Thoracic aorta (tissue), 2 donors: ENCODE data around the gene C2CD4B. TPM values are rescaled to one million over a fixed set of nuclear protein-coding genes. Genes with fewer than 3 reads are reported as not detected.

Experiments
- ATAC-seq: fragments of 150-250 bp; one replicate; pipeline ENCODE4 v1.8.0; 2017; ENCODE audit warnings: low read depth; ENCODE audit not compliant: insufficient number of reproducible peaks, low FRiP score
- DNase-seq: peaks from one replicate; pipeline ENCODE4 v3.0.0-alpha.2; 2020; ENCODE audit warnings: low spot score
- H3K27ac ChIP-seq, 2 donors: fragments of 200-600 bp; sonication (generic); 1 replicate in 1 of 2; 2 replicates in 1 of 2; pipeline ENCODE4 v1.5.1; 2016; ENCODE audit warnings: mild to moderate bottlenecking in 2 of 2, moderate library complexity in 2 of 2
- H3K27me3 ChIP-seq: fragments of 200-600 bp; sonication (generic); replicated peaks from 2 replicates; pipeline ENCODE4 v1.6.0; 2016; ENCODE audit warnings: mild to moderate bottlenecking; ENCODE audit not compliant: insufficient read depth
- H3K36me3 ChIP-seq: fragments of 200-600 bp; sonication (generic); one replicate; pipeline ENCODE4 v1.5.1; 2016
- H3K4me1 ChIP-seq, 2 donors: fragments of 200-600 bp; sonication (generic); 1 replicate in 1 of 2; 2 replicates in 1 of 2; pipeline versions ENCODE4 v1.5.1 to v1.6.0; 2016; ENCODE audit warnings: low read depth in 2 of 2, mild to moderate bottlenecking in 1 of 2; ENCODE audit not compliant: control insufficient read depth in 1 of 2
- H3K4me3 ChIP-seq: fragments of 200-600 bp; sonication (generic); 2 replicates; pipeline ENCODE4 v1.5.1; 2016; ENCODE audit warnings: mild to moderate bottlenecking
- H3K9me3 ChIP-seq: fragments of 200-600 bp; sonication (generic); 2 replicates; pipeline ENCODE4 v1.5.1; 2016
- total RNA-seq, 2 donors: library from RNA; depleted of rRNA; stranded (reverse); fragments of >200 nt; gene quantifications; one replicate each; pipeline versions ENCODE4 v1.1.0 to v1.2.3, GENCODE V29; 2016
- TF ChIP-seq, protein P1 (sequence below): fragments of 200-600 bp; sonication (generic); IDR thresholded peaks from one replicate; pipeline ENCODE4 v1.5.1; 2019; ENCODE audit warnings: antibody characterized with exemption

The C2CD4B gene
- total RNA-seq, 2 donors from 2014 or later: 8.0 to 42.1 TPM

DNA sequence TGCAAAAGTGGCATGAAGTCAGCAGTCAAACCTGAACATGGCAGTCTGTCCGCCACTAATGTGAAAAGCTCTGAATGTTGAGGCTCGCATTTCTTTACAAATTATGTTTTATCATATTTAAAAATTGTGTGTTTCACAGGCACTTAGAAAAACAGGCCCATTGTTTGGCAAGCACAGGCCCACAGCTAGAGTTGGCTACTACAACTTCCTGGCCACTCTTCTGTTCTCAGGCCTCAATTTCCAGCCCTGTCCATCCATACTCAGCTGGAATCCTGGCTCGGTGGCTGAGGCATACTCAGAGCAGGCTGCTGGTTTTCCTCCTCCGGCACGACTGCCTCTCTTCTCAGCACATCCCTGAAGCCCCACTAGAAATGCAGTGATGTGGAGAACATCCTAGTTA is 44.3 kb downstream of the C2CD4B start:
- ATAC-seq (no peak), DNase-seq (no peak)
- TF ChIP-seq, protein P1, sequence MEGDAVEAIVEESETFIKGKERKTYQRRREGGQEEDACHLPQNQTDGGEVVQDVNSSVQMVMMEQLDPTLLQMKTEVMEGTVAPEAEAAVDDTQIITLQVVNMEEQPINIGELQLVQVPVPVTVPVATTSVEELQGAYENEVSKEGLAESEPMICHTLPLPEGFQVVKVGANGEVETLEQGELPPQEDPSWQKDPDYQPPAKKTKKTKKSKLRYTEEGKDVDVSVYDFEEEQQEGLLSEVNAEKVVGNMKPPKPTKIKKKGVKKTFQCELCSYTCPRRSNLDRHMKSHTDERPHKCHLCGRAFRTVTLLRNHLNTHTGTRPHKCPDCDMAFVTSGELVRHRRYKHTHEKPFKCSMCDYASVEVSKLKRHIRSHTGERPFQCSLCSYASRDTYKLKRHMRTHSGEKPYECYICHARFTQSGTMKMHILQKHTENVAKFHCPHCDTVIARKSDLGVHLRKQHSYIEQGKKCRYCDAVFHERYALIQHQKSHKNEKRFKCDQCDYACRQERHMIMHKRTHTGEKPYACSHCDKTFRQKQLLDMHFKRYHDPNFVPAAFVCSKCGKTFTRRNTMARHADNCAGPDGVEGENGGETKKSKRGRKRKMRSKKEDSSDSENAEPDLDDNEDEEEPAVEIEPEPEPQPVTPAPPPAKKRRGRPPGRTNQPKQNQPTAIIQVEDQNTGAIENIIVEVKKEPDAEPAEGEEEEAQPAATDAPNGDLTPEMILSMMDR: no peak
- Histone ChIP-seq H3K27me3 (no peaks in the 10 kb centered on the region), H3K27ac (no peak overlapping the region), H3K36me3 (no peaks in the 10 kb centered on the region), H3K4me1 (peaks cover 5 to 13% of the 10 kb centered on the region in 2 donors), H3K4me3 (no peak overlapping the region), H3K9me3 (no peaks in the 10 kb centered on the region)

DNA sequence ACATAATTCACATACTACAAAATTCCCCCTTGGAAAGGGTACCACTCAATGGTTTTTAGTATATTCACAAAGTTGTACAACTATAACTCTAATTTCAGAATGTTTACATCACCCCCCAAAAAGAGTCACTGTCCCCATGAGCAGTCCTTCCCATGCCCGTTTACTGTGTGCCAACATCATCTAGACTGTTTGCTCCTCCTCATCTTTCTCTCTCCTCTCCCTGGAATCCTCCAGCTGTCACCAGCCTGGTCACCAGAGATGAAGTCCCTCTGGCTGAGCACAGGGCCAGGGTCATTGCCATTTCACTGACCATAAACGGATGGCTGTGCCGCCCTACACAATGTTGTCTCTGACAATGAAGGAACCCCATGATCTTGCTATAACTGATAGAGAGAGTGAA is 45.2 kb downstream of the C2CD4B start:
- ATAC-seq (no peak), DNase-seq (no peak)
- no peaks in the 10 kb centered on the region for H3K36me3 ChIP-seq
- H3K4me1 ChIP-seq: peaks cover 5 to 12% of the 10 kb centered on the region in 2 donors
- H3K27me3 ChIP-seq: no peaks in the 10 kb centered on the region
- H3K4me3 ChIP-seq: no peak overlapping the region
- TF ChIP-seq, protein P1: no peak
- peak overlapping the region in 1 of 2 donors; percentile 62 for H3K27ac ChIP-seq
- no peaks in the 10 kb centered on the region for H3K9me3 ChIP-seq

DNA sequence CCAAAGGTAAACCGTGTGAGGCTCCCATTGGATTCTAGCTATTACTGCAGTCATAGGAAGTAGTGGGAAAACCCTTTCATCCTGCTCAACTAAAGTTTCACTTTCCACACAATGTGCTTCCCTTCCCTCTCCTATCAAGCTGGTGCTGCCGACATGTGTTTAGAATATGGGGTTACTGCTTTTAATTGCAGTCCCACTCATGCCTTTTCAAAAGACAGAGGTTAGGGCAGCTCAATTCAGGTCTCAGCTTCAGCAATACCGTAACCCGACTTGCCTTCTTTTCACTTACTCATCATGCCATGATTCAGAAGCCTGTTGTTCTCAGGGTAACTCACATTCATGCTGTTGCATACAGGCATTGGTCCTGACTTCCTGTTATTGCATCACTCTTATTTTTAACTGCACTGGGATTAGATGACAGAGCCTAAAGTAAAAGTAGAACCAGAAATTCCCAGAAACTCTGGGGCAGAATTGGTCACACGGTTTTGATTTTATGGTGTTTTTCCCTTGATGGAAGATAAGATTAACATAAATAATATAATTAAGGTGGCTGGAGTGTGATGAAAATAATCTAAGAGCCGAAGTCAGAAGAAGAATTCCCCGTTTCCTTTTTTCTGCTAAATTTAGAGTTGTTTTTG is 45.7 kb downstream of the C2CD4B start:
- H3K36me3 ChIP-seq: no peaks in the 10 kb centered on the region
- ATAC-seq (peak; percentile 86), DNase-seq (no peak)
- H3K27me3 ChIP-seq: no peaks in the 10 kb centered on the region
- H3K4me1 ChIP-seq: peaks cover 5 to 7% of the 10 kb centered on the region in 2 donors
- H3K27ac ChIP-seq: peak overlapping the region; percentile 48 to 62
- TF ChIP-seq, protein P1: no peak
- no peaks in the 10 kb centered on the region for H3K9me3 ChIP-seq
- H3K4me3 ChIP-seq: peak overlapping the region; percentile 56

DNA sequence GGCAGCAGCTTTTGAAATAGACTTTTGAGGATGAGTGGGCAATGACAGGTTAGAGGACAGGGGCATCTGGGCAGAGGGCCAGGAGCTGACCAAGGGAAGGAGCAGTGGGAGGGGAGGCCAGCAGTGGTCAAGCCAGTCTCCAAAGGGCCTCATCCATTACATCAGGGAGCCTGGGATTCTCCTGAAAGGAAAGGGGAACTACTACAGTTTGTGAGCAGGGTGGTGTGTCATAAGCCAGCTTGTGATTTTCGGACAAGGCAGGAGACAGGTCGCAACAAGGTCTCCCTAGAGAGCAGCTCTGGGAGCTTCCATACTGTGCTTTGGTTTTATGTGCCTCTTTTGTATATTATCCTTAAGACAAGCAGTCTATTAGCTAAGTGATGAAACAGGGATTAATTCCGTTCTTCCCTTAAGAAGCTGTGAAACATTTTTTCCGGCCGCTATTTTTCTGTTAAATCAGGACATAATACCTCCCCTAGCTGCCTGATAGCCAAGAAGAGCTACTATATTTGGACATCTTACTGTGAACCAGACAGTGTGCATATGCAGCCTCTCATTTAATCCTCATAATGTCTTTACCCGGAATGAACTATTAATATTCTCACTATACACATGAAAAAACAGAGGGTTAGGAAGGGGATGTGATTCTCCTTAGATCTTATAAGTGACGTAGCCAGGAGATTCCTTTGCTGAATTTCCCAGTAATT is 46.4 kb downstream of the C2CD4B start:
- no peaks in the 10 kb centered on the region for H3K36me3 ChIP-seq

DNA sequence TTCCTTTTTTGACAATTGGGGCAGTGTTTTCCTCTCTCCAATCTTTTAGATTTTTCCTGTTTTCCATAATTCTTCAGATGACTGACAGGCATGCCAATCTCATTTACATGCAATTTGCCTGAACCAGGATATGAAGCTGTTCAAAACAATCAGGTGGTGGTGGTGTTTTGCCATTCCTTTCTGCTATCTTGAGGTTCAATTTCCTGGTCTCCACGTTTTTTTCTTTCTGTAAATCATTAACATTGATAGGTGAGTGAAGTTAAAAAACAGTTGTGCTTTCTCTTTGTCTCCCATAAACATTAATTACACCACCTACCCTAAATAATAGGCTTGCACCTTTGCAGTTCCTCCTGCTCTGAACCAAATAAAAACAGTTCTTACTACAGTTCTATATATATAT is 49.2 kb downstream of the C2CD4B start:
- H3K27ac ChIP-seq: no peak overlapping the region
- H3K27me3 ChIP-seq: no peaks in the 10 kb centered on the region
- no peak for ATAC-seq
- no peaks in the 10 kb centered on the region for H3K9me3 ChIP-seq
- no peaks in the 10 kb centered on the region for H3K36me3 ChIP-seq
- peaks cover 6 to 15% of the 10 kb centered on the region in 2 donors for H3K4me1 ChIP-seq
- no peak overlapping the region for H3K4me3 ChIP-seq
- TF ChIP-seq, protein P1: no peak
- DNase-seq: no peak

More for the DNA sequence above, 46.4 kb downstream of the C2CD4B start:
- H3K27ac ChIP-seq: peak overlapping the region; percentile 48 to 62
- DNase-seq (no peak), ATAC-seq (no peak)
- H3K9me3 ChIP-seq: no peaks in the 10 kb centered on the region
- TF ChIP-seq, protein P1: no peak
- no peaks in the 10 kb centered on the region for H3K27me3 ChIP-seq
- H3K4me3 ChIP-seq: peak overlapping the region; percentile 56
- H3K4me1 ChIP-seq: peaks cover 0 to 5% of the 10 kb centered on the region in 2 donors

Other genes with a start within 250 kb of the C2CD4B start
- gene VPS13C, start 104.8 kb downstream of the C2CD4B start, total RNA-seq: 10 to 100 TPM; 93.3 to 99.0 TPM
- gene C2CD4A, start 98.3 kb downstream of the C2CD4B start, total RNA-seq: 1 to 10 TPM in 1 of 2 donors, not detected in 1; 1.8 TPM
- 10 to 100 TPM; 41.2 to 63.8 TPM for gene TLN2, start 225.3 kb upstream of the C2CD4B start, total RNA-seq